ENCODE results near the gene ZFHX3. TPM values are rescaled to one million over a fixed set of nuclear protein-coding genes. Genes with fewer than 3 reads are reported as not detected.

ZFHX3 gene
- total RNA-seq, 4 donors from 2014 or later, result 9.1 to 34.0 (median 12.0) TPM

GRCh38 chr16:72908362-72909167 lies 139.4 kb downstream of the ZFHX3 start:
- Histone ChIP-seq H3K4me3 (no peak overlapping the region), H3K9me3 (no peaks in the 10 kb centered on the region), H3K36me3 (no peaks in the 10 kb centered on the region), H3K4me1 (no peaks in the 10 kb centered on the region), H3K27ac (no peak overlapping the region), H3K27me3 (no peaks in the 10 kb centered on the region)
- TF ChIP-seq CTCF (IDR thresholded peaks at IDR 0.05) (no peak), POLR2A (IDR thresholded peaks at IDR 0.05) (no peak)
- intact Hi-C loops (cut with DNase I; ENCODE audit: low total_unique reads), result no loop called here
- DNase-seq, result no peak

- intact Hi-C loops (cut with DNase I; ENCODE audit: low total_unique reads), result no loop called here
- Histone ChIP-seq H3K27ac (no peak overlapping the region), H3K27me3 (no peaks in the 10 kb centered on the region)
These were observed 142.3 kb downstream of the ZFHX3 start for GRCh38 chr16:72905581-72905980.

GRCh38 chr16:72903176-72903575 lies 144.8 kb downstream of the ZFHX3 start:
- H3K9me3 ChIP-seq, result no peaks in the 10 kb centered on the region
- TF ChIP-seq CTCF (IDR thresholded peaks at IDR 0.05) (no peak), POLR2A (IDR thresholded peaks at IDR 0.05) (no peak)
- H3K27ac ChIP-seq, result no peak overlapping the region
- H3K4me1 ChIP-seq, result no peaks in the 10 kb centered on the region
- no peaks in the 10 kb centered on the region for H3K27me3 ChIP-seq
- no peaks in the 10 kb centered on the region for H3K36me3 ChIP-seq
- no peak overlapping the region for H3K4me3 ChIP-seq
- no peak for DNase-seq
- intact Hi-C loops (cut with DNase I; ENCODE audit: low total_unique reads), result no loop called here

More at GRCh38 chr16:72905581-72905980, 142.3 kb downstream of the ZFHX3 start:
- Histone ChIP-seq H3K4me3 (no peak overlapping the region), H3K36me3 (no peaks in the 10 kb centered on the region), H3K9me3 (no peaks in the 10 kb centered on the region), H3K4me1 (no peaks in the 10 kb centered on the region)
- no peak for DNase-seq
- no peak for TF ChIP-seq CTCF (IDR thresholded peaks at IDR 0.05)

- H3K27me3 ChIP-seq, result no peaks in the 10 kb centered on the region
- H3K36me3 ChIP-seq, result no peaks in the 10 kb centered on the region
- intact Hi-C loops (cut with DNase I; ENCODE audit: low total_unique reads), result no loop called here
- no peak overlapping the region for H3K4me3 ChIP-seq
- TF ChIP-seq POLR2A (IDR thresholded peaks at IDR 0.05), result no peak
- no peak for TF ChIP-seq CTCF (IDR thresholded peaks at IDR 0.05)
- no peak overlapping the region for H3K27ac ChIP-seq
- H3K4me1 ChIP-seq, result no peaks in the 10 kb centered on the region
- H3K9me3 ChIP-seq, result no peaks in the 10 kb centered on the region
- DNase-seq, result no peak
These were observed 145.7 kb downstream of the ZFHX3 start for GRCh38 chr16:72902206-72902605.

GRCh38 chr16:72901000-72901627 lies 146.8 kb downstream of the ZFHX3 start:
- Histone ChIP-seq H3K4me3 (no peak overlapping the region), H3K9me3 (no peaks in the 10 kb centered on the region), H3K27me3 (no peaks in the 10 kb centered on the region), H3K36me3 (no peaks in the 10 kb centered on the region), H3K4me1 (no peaks in the 10 kb centered on the region), H3K27ac (no peak overlapping the region)
- intact Hi-C loops (cut with DNase I; ENCODE audit: low total_unique reads), result no loop called here
- TF ChIP-seq POLR2A (IDR thresholded peaks at IDR 0.05), result no peak
- TF ChIP-seq CTCF (IDR thresholded peaks at IDR 0.05), result no peak
- no peak for DNase-seq

All from uterus (tissue), 4 donors.